ENCODE results near the gene CCP110. TPM values are rescaled to one million over a fixed set of nuclear protein-coding genes. Genes with fewer than 3 reads are reported as not detected.
A peak's percentile ranks its signal among the peaks of the same experiment; 100 is the strongest.

The CCP110 gene
- 1 to 10 TPM; 2.6 to 5.6 (median 4.2) TPM for total RNA-seq
- long read RNA-seq: 0 reads

GRCh38 chr16:19523559-19524355 lies at the start of gene CCP110:
Gene CCP110, plus strand, starts transcription at chr16:19523942. Its CDS starts 3,940 bp downstream, at chr16:19527882.
- Histone ChIP-seq H3K4me1 (no peaks in the 10 kb centered on the region), H3K9me3 (no peaks in the 10 kb centered on the region), H3K4me3 (peak within 1 kb of the TSS; percentile 74 to 90 (median 83)), H3K27me3 (no peaks in the 10 kb centered on the region), H3K36me3 (peaks cover 0 to 2% (median 0%) of the 10 kb centered on the region in 4 donors), H3K27ac (peak within 1 kb of the TSS in 1 of 3 donors; percentile 13)
- intact Hi-C loops (cut with DNase I): no loop called here
- WGBS (ENCODE audit: insufficient coverage, low coverage, low lambda C conversion rate, missing lambda C conversion rate): 1% methylated on average over 17 of the region's 51 CpGs
- TF ChIP-seq CTCF (IDR thresholded peaks at IDR 0.05) (no peak), POLR2A (IDR thresholded peaks at IDR 0.05) (peak; percentile 46)
- DNase-seq (peak; percentile 98 to 99 (median 98)), ATAC-seq (peak; percentile 88 to 94 (median 92))

- Histone ChIP-seq H3K4me1 (no peaks in the 10 kb centered on the region), H3K27ac (no peak overlapping the region), H3K9me3 (no peaks in the 10 kb centered on the region), H3K27me3 (no peaks in the 10 kb centered on the region), H3K4me3 (no peak overlapping the region), H3K36me3 (no peaks in the 10 kb centered on the region)
- TF ChIP-seq CTCF (IDR thresholded peaks at IDR 0.05) (no peak), POLR2A (IDR thresholded peaks at IDR 0.05) (no peak)
- DNase-seq (no peak), ATAC-seq (no peak)
- 48% methylated on average over 2 of the region's 5 CpGs for WGBS (ENCODE audit: insufficient coverage, low coverage, low lambda C conversion rate, missing lambda C conversion rate)
- intact Hi-C loops (cut with DNase I): no loop called here
Measured at GRCh38 chr16:19474617-19475016, 49.1 kb upstream of the CCP110 start.

GRCh38 chr16:19478505-19478904 lies 45.2 kb upstream of the CCP110 start:
- Histone ChIP-seq H3K4me3 (no peak overlapping the region), H3K9me3 (no peaks in the 10 kb centered on the region), H3K4me1 (no peaks in the 10 kb centered on the region), H3K27me3 (no peaks in the 10 kb centered on the region), H3K27ac (no peak overlapping the region), H3K36me3 (no peaks in the 10 kb centered on the region)
- no peak for ATAC-seq
- 40% methylated on average over 1 of the region's 1 CpG for WGBS (ENCODE audit: insufficient coverage, low coverage, low lambda C conversion rate, missing lambda C conversion rate)
- DNase-seq: no peak
- intact Hi-C loops (cut with DNase I): no loop called here
- TF ChIP-seq POLR2A (IDR thresholded peaks at IDR 0.05) (no peak), CTCF (IDR thresholded peaks at IDR 0.05) (no peak)

- Histone ChIP-seq H3K36me3 (no peaks in the 10 kb centered on the region), H3K9me3 (no peaks in the 10 kb centered on the region), H3K27me3 (no peaks in the 10 kb centered on the region), H3K4me1 (no peaks in the 10 kb centered on the region), H3K4me3 (no peak overlapping the region), H3K27ac (no peak overlapping the region)
- TF ChIP-seq CTCF (IDR thresholded peaks at IDR 0.05) (no peak), POLR2A (IDR thresholded peaks at IDR 0.05) (no peak)
- intact Hi-C loops (cut with DNase I): no loop called here
- 55% methylated on average over 3 of the region's 3 CpGs for WGBS (ENCODE audit: insufficient coverage, low coverage, low lambda C conversion rate, missing lambda C conversion rate)
- no peak for DNase-seq
- no peak for ATAC-seq
Measured at GRCh38 chr16:19479302-19479721, 44.4 kb upstream of the CCP110 start.
